Parathyroid adenoma (tissue), 2 donors: Measurements from ENCODE around the gene CD7.

Experiments
- H2AFZ ChIP-seq: fragments of 300-600 bp; sonication (generic); one replicate; pipeline ENCODE4 v1.7.0; 2017; ENCODE audit warnings: antibody characterized with exemption, mild to moderate bottlenecking
- H3K27ac ChIP-seq: fragments of 300-600 bp; sonication (generic); one replicate; pipeline ENCODE4 v1.7.0; 2017
- H3K27me3 ChIP-seq: fragments of 300-600 bp; sonication (generic); one replicate; pipeline ENCODE4 v1.7.0; 2017; ENCODE audit warnings: low read length; ENCODE audit not compliant: control insufficient read depth, insufficient read depth
- H3K36me3 ChIP-seq: fragments of 300-600 bp; sonication (generic); one replicate; pipeline ENCODE4 v1.7.0; 2017; ENCODE audit warnings: low read length; ENCODE audit not compliant: control insufficient read depth, insufficient read depth
- H3K4me1 ChIP-seq: fragments of 300-600 bp; sonication (generic); one replicate; pipeline ENCODE4 v1.7.0; 2017; ENCODE audit warnings: control low read depth
- H3K4me2 ChIP-seq: fragments of 300-600 bp; sonication (generic); one replicate; pipeline ENCODE4 v1.7.0; 2017; ENCODE audit warnings: low read length
- H3K4me3 ChIP-seq: fragments of 300-600 bp; sonication (generic); one replicate; pipeline ENCODE4 v1.7.0; 2017; ENCODE audit warnings: low read depth, low read length
- H3K79me2 ChIP-seq: fragments of 300-600 bp; sonication (generic); one replicate; pipeline ENCODE4 v1.7.0; 2017; ENCODE audit warnings: control low read depth
- H3K9ac ChIP-seq: fragments of 300-600 bp; sonication (generic); one replicate; pipeline ENCODE4 v1.7.0; 2017; ENCODE audit warnings: mild to moderate bottlenecking
- H3K9me3 ChIP-seq: fragments of 300-600 bp; sonication (generic); one replicate; pipeline ENCODE4 v1.7.0; 2017; ENCODE audit warnings: low read length; ENCODE audit not compliant: control insufficient read depth
- CTCF ChIP-seq: fragments of 300-600 bp; sonication (generic); IDR thresholded peaks from one replicate; pipeline ENCODE4 v1.7.0; 2017; ENCODE audit warnings: antibody characterized with exemption, mild to moderate bottlenecking
- donor health status: primary hyperparathyroidism.

The CD7 gene

GRCh38 chr17:82334204-82334621, 16.8 kb upstream of the CD7 start:
- no peak overlapping the region for H3K9ac ChIP-seq
- no peaks in the 10 kb centered on the region for H3K9me3 ChIP-seq
- H3K4me1 ChIP-seq, result peaks cover 12% of the 10 kb centered on the region
- TF ChIP-seq CTCF, result no peak
- H2AFZ ChIP-seq, result no peak overlapping the region
- H3K27ac ChIP-seq, result no peak overlapping the region
- no peak overlapping the region for H3K4me2 ChIP-seq
- H3K36me3 ChIP-seq, result no peaks in the 10 kb centered on the region
- H3K79me2 ChIP-seq, result no peaks in the 10 kb centered on the region
- no peak overlapping the region for H3K4me3 ChIP-seq
- no peaks in the 10 kb centered on the region for H3K27me3 ChIP-seq

- Histone ChIP-seq H2AFZ (peak within 1 kb of the TSS; percentile 72), H3K4me1 (peaks cover 12% of the 10 kb centered on the region), H3K27ac (no peak within 1 kb of the TSS), H3K4me3 (peak within 1 kb of the TSS; percentile 59), H3K4me2 (peak within 1 kb of the TSS; percentile 76), H3K79me2 (no peaks in the 10 kb centered on the region), H3K36me3 (no peaks in the 10 kb centered on the region), H3K9me3 (no peaks in the 10 kb centered on the region), H3K27me3 (no peaks in the 10 kb centered on the region), H3K9ac (no peak within 1 kb of the TSS)
- TF ChIP-seq CTCF, result no peak
Measured at GRCh38 chr17:82333279-82334171, 16.1 kb upstream of the CD7 start, which contains the start of gene SECTM1. TSS of gene SECTM1 (minus strand) at chr17:82333766. CDS start at chr17:82327240, 6,526 bp downstream.

- Histone ChIP-seq H3K4me3 (peak overlapping the region; percentile 59), H3K79me2 (no peaks in the 10 kb centered on the region), H3K36me3 (no peaks in the 10 kb centered on the region), H3K9ac (no peak overlapping the region), H3K4me1 (peaks cover 12% of the 10 kb centered on the region), H3K4me2 (peak overlapping the region; percentile 76), H3K9me3 (no peaks in the 10 kb centered on the region), H3K27me3 (no peaks in the 10 kb centered on the region), H2AFZ (peak overlapping the region; percentile 60), H3K27ac (no peak overlapping the region)
- no peak for TF ChIP-seq CTCF
Measured at GRCh38 chr17:82332669-82333278, 15.4 kb upstream of the CD7 start.

- H3K4me3 ChIP-seq, result no peak overlapping the region
- H3K9ac ChIP-seq, result no peak overlapping the region
- H3K4me1 ChIP-seq, result peaks cover 12% of the 10 kb centered on the region
- no peak overlapping the region for H3K27ac ChIP-seq
- no peak overlapping the region for H2AFZ ChIP-seq
- no peaks in the 10 kb centered on the region for H3K27me3 ChIP-seq
- no peaks in the 10 kb centered on the region for H3K36me3 ChIP-seq
- H3K79me2 ChIP-seq, result no peaks in the 10 kb centered on the region
- TF ChIP-seq CTCF, result no peak
- no peak overlapping the region for H3K4me2 ChIP-seq
- no peaks in the 10 kb centered on the region for H3K9me3 ChIP-seq
Measured at GRCh38 chr17:82331345-82331939, 14.0 kb upstream of the CD7 start.
